HEK293 (cell line): ENCODE data around the gene TIMP4.
A peak's percentile ranks its signal among the peaks of the same experiment; 100 is the strongest.

ENCODE experiments used
- CTCF ChIA-PET: fragments of 350-600 bp; formaldehyde crosslinking; extraction: SDS; loops from one replicate; lab custom pipeline; 2021; ENCODE audit warnings: antibody characterized with exemption; lab: Yijun Ruan, JAX
- POLR2A ChIA-PET: fragments of 300-600 bp; formaldehyde crosslinking; extraction: SDS; loops from one replicate; lab custom pipeline; 2020; ENCODE audit warnings: antibody characterized with exemption, inconsistent platforms; lab: Yijun Ruan, JAX
- H3K27ac ChIP-seq: fragments of 200-500 bp; sonication (Bioruptor generic); 2 replicates; pipeline ENCODE4 v1.5.1; 2014; ENCODE audit warnings: low read depth, low read length, control low read depth, inconsistent platforms; ENCODE audit errors: extremely low read depth
- H3K36me3 ChIP-seq, 2 experiments: fragments of 200-500 bp in 1 of 2; sonication (Bioruptor generic) in 1 of 2; 1 replicate in 1 of 2; 2 replicates in 1 of 2; pipeline ENCODE4 v1.5.1; 2014 to 2017; ENCODE audit warnings: inconsistent platforms in 2 of 2, low read length in 2 of 2; ENCODE audit not compliant: control insufficient read depth in 2 of 2, insufficient read depth in 1 of 2
- H3K4me1 ChIP-seq: fragments of 200-500 bp; sonication (Bioruptor generic); 2 replicates; pipeline ENCODE4 v1.5.1; 2014; ENCODE audit warnings: mild to moderate bottlenecking, low read length, inconsistent platforms; ENCODE audit not compliant: control insufficient read depth, insufficient read depth
- H3K4me3 ChIP-seq: 2 replicates; pipeline ENCODE4 v1.5.1; 2011; ENCODE audit warnings: low read depth, mild to moderate bottlenecking, control low read depth, low read length, moderate library complexity
- H3K9me3 ChIP-seq: fragments of 200-500 bp; sonication (Bioruptor generic); 2 replicates; pipeline ENCODE4 v1.5.1; 2014; ENCODE audit warnings: low read depth, low read length, inconsistent platforms; ENCODE audit not compliant: control insufficient read depth, insufficient read depth
- GFI1B ChIP-seq: fragments of 450-650 bp; formaldehyde crosslinking; IDR thresholded peaks from 2 replicates; pipeline ENCODE4 v1.5.1; 2016; ENCODE audit warnings: missing biosample characterization, missing genetic modification characterization
- KLF9 ChIP-seq: fragments of 450-650 bp; formaldehyde crosslinking; IDR thresholded peaks from 2 replicates; pipeline ENCODE4 v1.5.1; 2016; ENCODE audit warnings: missing biosample characterization, missing genetic modification characterization, low read depth
- PRDM1 ChIP-seq: fragments of 450-650 bp; formaldehyde crosslinking; IDR thresholded peaks from 2 replicates; pipeline ENCODE4; 2016; ENCODE audit warnings: missing biosample characterization, missing genetic modification characterization
- RBAK ChIP-seq: fragments of 450-650 bp; formaldehyde crosslinking; IDR thresholded peaks from 2 replicates; pipeline ENCODE4 v1.5.1; 2016; ENCODE audit warnings: missing biosample characterization, missing genetic modification characterization
- YY1 ChIP-seq: fragments of 450-650 bp; formaldehyde crosslinking; IDR thresholded peaks from 2 replicates; pipeline ENCODE4 v1.5.1; 2018; ENCODE audit warnings: missing biosample characterization, missing genetic modification characterization
- ZNF133 ChIP-seq: fragments of 450-650 bp; formaldehyde crosslinking; IDR thresholded peaks from 2 replicates; pipeline ENCODE4 v1.5.1; 2016; ENCODE audit warnings: missing biosample characterization, missing genetic modification characterization
- ZNF248 ChIP-seq: fragments of 450-650 bp; formaldehyde crosslinking; IDR thresholded peaks from 2 replicates; pipeline ENCODE4 v1.5.1; 2017; ENCODE audit warnings: missing biosample characterization, missing genetic modification characterization
- ZNF274 ChIP-seq, 2 experiments: fragments of 200-500 bp in 1 of 2; fragments of 450-650 bp in 1 of 2; sonication (Bioruptor generic) in 1 of 2; formaldehyde crosslinking in 1 of 2; IDR thresholded peaks; 2 replicates each; pipeline versions ENCODE4 v1.5.1 to v1.6.1; 2014 to 2016; ENCODE audit warnings: borderline replicate concordance in 1 of 2, inconsistent platforms in 1 of 2, low read length in 1 of 2, missing biosample characterization in 1 of 2, missing genetic modification characterization in 1 of 2
- ZNF473 ChIP-seq: fragments of 450-650 bp; formaldehyde crosslinking; IDR thresholded peaks from 2 replicates; pipeline ENCODE4 v1.5.1; 2017; ENCODE audit warnings: missing biosample characterization, missing genetic modification characterization
- ZNF514 ChIP-seq: fragments of 450-650 bp; formaldehyde crosslinking; IDR thresholded peaks from 2 replicates; pipeline ENCODE4 v1.5.1; 2016; ENCODE audit warnings: missing biosample characterization, missing genetic modification characterization
- ZNF529 ChIP-seq: fragments of 450-650 bp; formaldehyde crosslinking; IDR thresholded peaks from 2 replicates; pipeline ENCODE4 v1.5.1; 2017; ENCODE audit warnings: missing genetic modification characterization, missing biosample characterization; ENCODE audit not compliant: insufficient replicate concordance
- ZNF555 ChIP-seq: fragments of 450-650 bp; formaldehyde crosslinking; conservative IDR thresholded peaks from 2 replicates; pipeline ENCODE4 v1.5.1; 2017; ENCODE audit warnings: missing biosample characterization, mild to moderate bottlenecking, missing genetic modification characterization, inconsistent platforms
- ZNF558 ChIP-seq: fragments of 450-650 bp; formaldehyde crosslinking; IDR thresholded peaks from 2 replicates; pipeline ENCODE4 v1.5.1; 2016; ENCODE audit warnings: missing biosample characterization, missing genetic modification characterization
- ZNF561 ChIP-seq: fragments of 450-650 bp; IDR thresholded peaks from 2 replicates; pipeline ENCODE4 v1.5.1; 2018; ENCODE audit warnings: missing biosample characterization, missing genetic modification characterization, borderline replicate concordance
- ZNF654 ChIP-seq: fragments of 450-650 bp; formaldehyde crosslinking; IDR thresholded peaks from 2 replicates; pipeline ENCODE4 v1.5.1; 2016; ENCODE audit warnings: low read depth, missing biosample characterization, missing genetic modification characterization
- ZNF830 ChIP-seq: fragments of 450-650 bp; IDR thresholded peaks from 2 replicates; pipeline ENCODE4 v1.5.0; 2018; ENCODE audit warnings: missing biosample characterization, missing genetic modification characterization, low read depth, mild to moderate bottlenecking, moderate library complexity
- TF ChIP-seq, protein P1 (sequence below): fragments of 450-650 bp; formaldehyde crosslinking; IDR thresholded peaks from 2 replicates; pipeline ENCODE4 v1.5.1; 2016; ENCODE audit warnings: missing biosample characterization, missing genetic modification characterization, borderline replicate concordance
- TF ChIP-seq, protein P2 (sequence below): sonication (generic); formaldehyde crosslinking; IDR thresholded peaks from 2 replicates; pipeline ENCODE4 v1.8.1; 2022; ENCODE audit warnings: mild to moderate bottlenecking, moderate library complexity, missing genetic modification reagents
- TF ChIP-seq, protein P3 (sequence below): fragments of 450-650 bp; formaldehyde crosslinking; IDR thresholded peaks from 2 replicates; pipeline ENCODE4 v1.5.1; 2016; ENCODE audit warnings: missing biosample characterization, missing genetic modification characterization
- TF ChIP-seq, protein P4 (sequence below): fragments of 450-650 bp; formaldehyde crosslinking; IDR thresholded peaks from 2 replicates; pipeline ENCODE4 v1.5.1; 2016; ENCODE audit warnings: missing biosample characterization, missing genetic modification characterization
- TF ChIP-seq, protein P5 (sequence below): fragments of 450-650 bp; formaldehyde crosslinking; IDR thresholded peaks from 2 replicates; pipeline ENCODE4 v1.5.1; 2016; ENCODE audit warnings: missing biosample characterization, missing genetic modification characterization

Gene TIMP4

DNA sequence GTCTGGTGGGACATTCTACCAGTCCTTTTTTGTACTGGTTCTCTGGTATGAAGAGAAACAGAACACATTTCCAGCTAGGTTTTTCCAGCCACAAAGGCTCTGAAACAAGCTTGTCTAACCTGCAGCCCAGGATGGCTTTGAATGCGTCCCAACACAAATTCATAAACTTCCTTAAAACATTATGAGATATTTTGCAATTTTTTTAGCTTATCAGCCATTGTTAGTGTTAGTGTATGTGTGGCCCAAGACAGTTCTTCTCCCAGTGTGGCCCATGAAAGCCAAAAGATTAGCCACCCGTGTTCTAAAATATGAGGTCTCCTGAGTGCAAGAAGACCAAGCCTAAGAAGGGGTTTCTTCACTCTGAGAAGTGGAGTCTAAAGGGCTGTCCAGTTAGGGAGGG lies 18.4 kb upstream of the TIMP4 start:
- H3K36me3 ChIP-seq = peaks cover 0 to 6% of the 10 kb centered on the region in 2 experiments; a peak in 1 of 3 replicates
- TF ChIP-seq ZNF473 (tag by site-specific recombination) (no peak), PRDM1 (tag by site-specific recombination) (no peak), KLF9 (no peak), ZNF514 (no peak), ZNF561 (tag by site-specific recombination) (no peak), YY1 (tag by site-specific recombination) (no peak), GFI1B (tag by site-specific recombination) (no peak)
- TF ChIP-seq, protein P1, sequence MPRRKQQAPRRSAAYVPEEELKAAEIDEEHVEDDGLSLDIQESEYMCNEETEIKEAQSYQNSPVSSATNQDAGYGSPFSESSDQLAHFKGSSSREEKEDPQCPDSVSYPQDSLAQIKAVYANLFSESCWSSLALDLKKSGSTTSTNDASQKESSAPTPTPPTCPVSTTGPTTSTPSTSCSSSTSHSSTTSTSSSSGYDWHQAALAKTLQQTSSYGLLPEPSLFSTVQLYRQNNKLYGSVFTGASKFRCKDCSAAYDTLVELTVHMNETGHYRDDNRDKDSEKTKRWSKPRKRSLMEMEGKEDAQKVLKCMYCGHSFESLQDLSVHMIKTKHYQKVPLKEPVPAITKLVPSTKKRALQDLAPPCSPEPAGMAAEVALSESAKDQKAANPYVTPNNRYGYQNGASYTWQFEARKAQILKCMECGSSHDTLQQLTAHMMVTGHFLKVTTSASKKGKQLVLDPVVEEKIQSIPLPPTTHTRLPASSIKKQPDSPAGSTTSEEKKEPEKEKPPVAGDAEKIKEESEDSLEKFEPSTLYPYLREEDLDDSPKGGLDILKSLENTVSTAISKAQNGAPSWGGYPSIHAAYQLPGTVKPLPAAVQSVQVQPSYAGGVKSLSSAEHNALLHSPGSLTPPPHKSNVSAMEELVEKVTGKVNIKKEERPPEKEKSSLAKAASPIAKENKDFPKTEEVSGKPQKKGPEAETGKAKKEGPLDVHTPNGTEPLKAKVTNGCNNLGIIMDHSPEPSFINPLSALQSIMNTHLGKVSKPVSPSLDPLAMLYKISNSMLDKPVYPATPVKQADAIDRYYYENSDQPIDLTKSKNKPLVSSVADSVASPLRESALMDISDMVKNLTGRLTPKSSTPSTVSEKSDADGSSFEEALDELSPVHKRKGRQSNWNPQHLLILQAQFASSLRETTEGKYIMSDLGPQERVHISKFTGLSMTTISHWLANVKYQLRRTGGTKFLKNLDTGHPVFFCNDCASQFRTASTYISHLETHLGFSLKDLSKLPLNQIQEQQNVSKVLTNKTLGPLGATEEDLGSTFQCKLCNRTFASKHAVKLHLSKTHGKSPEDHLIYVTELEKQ (tag by site-specific recombination) = no peak
- TF ChIP-seq, protein P2, sequence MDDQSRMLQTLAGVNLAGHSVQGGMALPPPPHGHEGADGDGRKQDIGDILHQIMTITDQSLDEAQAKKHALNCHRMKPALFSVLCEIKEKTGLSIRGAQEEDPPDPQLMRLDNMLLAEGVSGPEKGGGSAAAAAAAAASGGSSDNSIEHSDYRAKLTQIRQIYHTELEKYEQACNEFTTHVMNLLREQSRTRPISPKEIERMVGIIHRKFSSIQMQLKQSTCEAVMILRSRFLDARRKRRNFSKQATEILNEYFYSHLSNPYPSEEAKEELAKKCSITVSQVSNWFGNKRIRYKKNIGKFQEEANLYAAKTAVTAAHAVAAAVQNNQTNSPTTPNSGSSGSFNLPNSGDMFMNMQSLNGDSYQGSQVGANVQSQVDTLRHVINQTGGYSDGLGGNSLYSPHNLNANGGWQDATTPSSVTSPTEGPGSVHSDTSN = no peak
- TF ChIP-seq, protein P3, sequence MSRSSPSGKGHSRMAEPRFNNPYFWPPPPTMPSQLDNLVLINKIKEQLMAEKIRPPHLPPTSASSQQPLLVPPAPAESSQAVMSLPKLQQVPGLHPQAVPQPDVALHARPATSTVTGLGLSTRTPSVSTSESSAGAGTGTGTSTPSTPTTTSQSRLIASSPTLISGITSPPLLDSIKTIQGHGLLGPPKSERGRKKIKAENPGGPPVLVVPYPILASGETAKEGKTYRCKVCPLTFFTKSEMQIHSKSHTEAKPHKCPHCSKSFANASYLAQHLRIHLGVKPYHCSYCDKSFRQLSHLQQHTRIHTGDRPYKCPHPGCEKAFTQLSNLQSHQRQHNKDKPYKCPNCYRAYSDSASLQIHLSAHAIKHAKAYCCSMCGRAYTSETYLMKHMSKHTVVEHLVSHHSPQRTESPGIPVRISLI = no peak
- no peak overlapping the region for H3K27ac ChIP-seq
- no peak overlapping the region for H3K4me3 ChIP-seq
- H3K4me1 ChIP-seq = no peaks in the 10 kb centered on the region; the same call in 1 of the 2 replicates
- ChIA-PET POLR2A (no interaction called here), CTCF (interaction anchor here (0.6 to 6.9 kb wide), 17 partner anchors 10 to 527 kb away, joined by 3 to 72 read pairs (median 5); partner anchors contain the start of gene TAMM41)
- no peaks in the 10 kb centered on the region for H3K9me3 ChIP-seq

DNA sequence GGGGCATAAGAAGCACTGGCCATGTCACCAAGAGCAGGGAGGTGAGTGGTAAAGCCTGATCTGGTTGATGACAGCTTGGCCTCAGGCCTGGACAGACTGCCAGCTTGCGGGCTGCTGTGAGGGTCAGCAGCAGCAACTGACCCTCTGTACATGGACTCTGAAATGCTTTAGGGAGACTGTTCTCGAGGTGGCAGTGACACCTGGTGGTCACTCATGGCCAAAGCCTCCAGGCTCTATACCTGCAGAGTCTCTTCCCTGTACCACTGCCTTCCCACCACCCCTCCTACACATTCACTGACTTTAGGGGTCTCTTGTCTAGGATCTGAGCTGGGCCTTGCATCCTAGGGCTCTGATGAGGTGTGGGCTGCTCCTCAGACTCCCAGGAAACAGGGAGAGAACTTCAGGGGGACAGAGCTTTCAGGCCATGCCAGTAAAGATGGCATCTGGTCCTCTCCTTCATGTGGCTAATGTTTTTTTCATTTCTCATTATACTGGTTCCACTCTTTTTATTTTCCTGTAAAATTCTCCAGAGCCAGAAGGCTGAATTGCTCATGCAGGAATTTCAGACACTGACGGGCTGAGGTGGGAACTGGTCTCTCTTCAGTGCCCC lies 17.2 kb upstream of the TIMP4 start:
- H3K4me3 ChIP-seq = no peak overlapping the region
- H3K9me3 ChIP-seq = no peaks in the 10 kb centered on the region
- H3K36me3 ChIP-seq = peaks cover 0 to 9% of the 10 kb centered on the region in 2 experiments; a peak in 1 of 3 replicates
- H3K27ac ChIP-seq = no peak overlapping the region
- no peaks in the 10 kb centered on the region; the same call in 1 of the 2 replicates for H3K4me1 ChIP-seq
- ChIA-PET POLR2A (no interaction called here), CTCF (interaction anchor here (0.6 to 6.9 kb wide), 31 partner anchors 9 to 1254 kb away, joined by 3 to 72 read pairs (median 3); partner anchors contain the start of gene TAMM41)
- peak; percentile 52 for TF ChIP-seq ZNF654 (tag by site-specific recombination)
- TF ChIP-seq ZNF274 (IDR thresholded peaks at IDR 0.05; ENCODE audit: low read length) = no peak
- no peak for TF ChIP-seq ZNF274 (tag by site-specific recombination; IDR thresholded peaks at IDR 0.05; ENCODE audit: borderline replicate concordance)
- TF ChIP-seq ZNF133 (tag by site-specific recombination) = no peak
- TF ChIP-seq ZNF558 (tag by site-specific recombination) = no peak
- TF ChIP-seq ZNF555 (tag by site-specific recombination) = no peak
- TF ChIP-seq RBAK (tag by site-specific recombination) = no peak
- no peak for TF ChIP-seq ZNF248 (tag by site-specific recombination)
- TF ChIP-seq, protein P4, sequence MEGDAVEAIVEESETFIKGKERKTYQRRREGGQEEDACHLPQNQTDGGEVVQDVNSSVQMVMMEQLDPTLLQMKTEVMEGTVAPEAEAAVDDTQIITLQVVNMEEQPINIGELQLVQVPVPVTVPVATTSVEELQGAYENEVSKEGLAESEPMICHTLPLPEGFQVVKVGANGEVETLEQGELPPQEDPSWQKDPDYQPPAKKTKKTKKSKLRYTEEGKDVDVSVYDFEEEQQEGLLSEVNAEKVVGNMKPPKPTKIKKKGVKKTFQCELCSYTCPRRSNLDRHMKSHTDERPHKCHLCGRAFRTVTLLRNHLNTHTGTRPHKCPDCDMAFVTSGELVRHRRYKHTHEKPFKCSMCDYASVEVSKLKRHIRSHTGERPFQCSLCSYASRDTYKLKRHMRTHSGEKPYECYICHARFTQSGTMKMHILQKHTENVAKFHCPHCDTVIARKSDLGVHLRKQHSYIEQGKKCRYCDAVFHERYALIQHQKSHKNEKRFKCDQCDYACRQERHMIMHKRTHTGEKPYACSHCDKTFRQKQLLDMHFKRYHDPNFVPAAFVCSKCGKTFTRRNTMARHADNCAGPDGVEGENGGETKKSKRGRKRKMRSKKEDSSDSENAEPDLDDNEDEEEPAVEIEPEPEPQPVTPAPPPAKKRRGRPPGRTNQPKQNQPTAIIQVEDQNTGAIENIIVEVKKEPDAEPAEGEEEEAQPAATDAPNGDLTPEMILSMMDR (tag by site-specific recombination) = peak; percentile 74
- TF ChIP-seq ZNF529 (tag by site-specific recombination) = no peak
- TF ChIP-seq ZNF830 = no peak
- TF ChIP-seq, protein P5, sequence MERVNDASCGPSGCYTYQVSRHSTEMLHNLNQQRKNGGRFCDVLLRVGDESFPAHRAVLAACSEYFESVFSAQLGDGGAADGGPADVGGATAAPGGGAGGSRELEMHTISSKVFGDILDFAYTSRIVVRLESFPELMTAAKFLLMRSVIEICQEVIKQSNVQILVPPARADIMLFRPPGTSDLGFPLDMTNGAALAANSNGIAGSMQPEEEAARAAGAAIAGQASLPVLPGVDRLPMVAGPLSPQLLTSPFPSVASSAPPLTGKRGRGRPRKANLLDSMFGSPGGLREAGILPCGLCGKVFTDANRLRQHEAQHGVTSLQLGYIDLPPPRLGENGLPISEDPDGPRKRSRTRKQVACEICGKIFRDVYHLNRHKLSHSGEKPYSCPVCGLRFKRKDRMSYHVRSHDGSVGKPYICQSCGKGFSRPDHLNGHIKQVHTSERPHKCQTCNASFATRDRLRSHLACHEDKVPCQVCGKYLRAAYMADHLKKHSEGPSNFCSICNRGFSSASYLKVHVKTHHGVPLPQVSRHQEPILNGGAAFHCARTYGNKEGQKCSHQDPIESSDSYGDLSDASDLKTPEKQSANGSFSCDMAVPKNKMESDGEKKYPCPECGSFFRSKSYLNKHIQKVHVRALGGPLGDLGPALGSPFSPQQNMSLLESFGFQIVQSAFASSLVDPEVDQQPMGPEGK (tag by site-specific recombination) = no peak
